ENCODE measurements around the gene PAIP2.

The PAIP2 gene

DNA sequence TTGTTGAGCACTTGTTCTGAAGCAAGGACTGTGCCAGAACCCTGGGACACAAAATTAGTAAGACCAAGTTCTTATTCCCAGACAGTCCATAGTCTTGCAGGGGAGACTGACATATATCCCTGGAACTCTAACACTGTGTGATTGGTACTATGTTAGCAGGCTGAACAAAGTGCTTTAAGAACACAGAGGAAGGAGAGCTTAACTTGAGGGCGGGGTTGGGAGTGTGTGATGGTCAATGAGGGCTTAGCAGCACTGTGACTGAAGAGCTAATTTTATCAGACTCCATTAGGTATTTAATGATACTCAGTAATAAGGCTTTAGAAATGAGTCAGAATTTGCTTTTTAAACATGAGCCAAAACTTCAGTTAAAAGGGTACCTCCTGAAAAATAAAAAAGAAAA lies 77.1 kb downstream of the PAIP2 start:
- no peak for TF ChIP-seq SIN3A (IDR thresholded peaks at IDR 0.05; ENCODE audit: borderline replicate concordance, insufficient read depth, low read length)
- no peak for TF ChIP-seq POLR2AphosphoS5 (IDR thresholded peaks at IDR 0.05; ENCODE audit: low read depth, low read length)
- no peak for TF ChIP-seq TAF1 (IDR thresholded peaks at IDR 0.05; ENCODE audit: borderline replicate concordance, insufficient read depth, low read length)
- no peak for TF ChIP-seq FOXP2 (optimal IDR thresholded peaks at IDR 0.05; ENCODE audit: borderline replicate concordance, extremely low read depth, extremely low read length, insufficient read depth)
- TF ChIP-seq, protein P1, sequence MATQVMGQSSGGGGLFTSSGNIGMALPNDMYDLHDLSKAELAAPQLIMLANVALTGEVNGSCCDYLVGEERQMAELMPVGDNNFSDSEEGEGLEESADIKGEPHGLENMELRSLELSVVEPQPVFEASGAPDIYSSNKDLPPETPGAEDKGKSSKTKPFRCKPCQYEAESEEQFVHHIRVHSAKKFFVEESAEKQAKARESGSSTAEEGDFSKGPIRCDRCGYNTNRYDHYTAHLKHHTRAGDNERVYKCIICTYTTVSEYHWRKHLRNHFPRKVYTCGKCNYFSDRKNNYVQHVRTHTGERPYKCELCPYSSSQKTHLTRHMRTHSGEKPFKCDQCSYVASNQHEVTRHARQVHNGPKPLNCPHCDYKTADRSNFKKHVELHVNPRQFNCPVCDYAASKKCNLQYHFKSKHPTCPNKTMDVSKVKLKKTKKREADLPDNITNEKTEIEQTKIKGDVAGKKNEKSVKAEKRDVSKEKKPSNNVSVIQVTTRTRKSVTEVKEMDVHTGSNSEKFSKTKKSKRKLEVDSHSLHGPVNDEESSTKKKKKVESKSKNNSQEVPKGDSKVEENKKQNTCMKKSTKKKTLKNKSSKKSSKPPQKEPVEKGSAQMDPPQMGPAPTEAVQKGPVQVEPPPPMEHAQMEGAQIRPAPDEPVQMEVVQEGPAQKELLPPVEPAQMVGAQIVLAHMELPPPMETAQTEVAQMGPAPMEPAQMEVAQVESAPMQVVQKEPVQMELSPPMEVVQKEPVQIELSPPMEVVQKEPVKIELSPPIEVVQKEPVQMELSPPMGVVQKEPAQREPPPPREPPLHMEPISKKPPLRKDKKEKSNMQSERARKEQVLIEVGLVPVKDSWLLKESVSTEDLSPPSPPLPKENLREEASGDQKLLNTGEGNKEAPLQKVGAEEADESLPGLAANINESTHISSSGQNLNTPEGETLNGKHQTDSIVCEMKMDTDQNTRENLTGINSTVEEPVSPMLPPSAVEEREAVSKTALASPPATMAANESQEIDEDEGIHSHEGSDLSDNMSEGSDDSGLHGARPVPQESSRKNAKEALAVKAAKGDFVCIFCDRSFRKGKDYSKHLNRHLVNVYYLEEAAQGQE (IDR thresholded peaks at IDR 0.05; ENCODE audit: insufficient read depth in 1 of 2, low read depth in 2 of 2, low read length in 2 of 2): no peak
